Keratinocyte (primary cell): Measurements from ENCODE around the gene RASAL2. TPM values are rescaled to one million over a fixed set of nuclear protein-coding genes. Genes with fewer than 3 reads are reported as not detected.
"Not testable (repeated sequence)": the region's sequence is repeated elsewhere in the genome, so short reads cannot be mapped to it uniquely, and the experiment has no call there.

Experiments
- DNase-seq: peaks from one replicate; pipeline ENCODE4 v3.0.0-alpha.2; 2011; ENCODE audit warnings: low read depth, missing footprints, low spot score
- FAIRE-seq: peaks from 2 replicates; lab custom pipeline; 2011; peaks lifted over from hg19 to GRCh38; lab: Jason Lieb, UNC
- H2AFZ ChIP-seq: 2 replicates; pipeline ENCODE4 v1.6.0; 2012; ENCODE audit warnings: low read length, control low read depth, inconsistent platforms; ENCODE audit not compliant: control insufficient read depth
- H3K27ac ChIP-seq: 2 replicates; pipeline ENCODE4 v1.5.1; 2011; ENCODE audit warnings: low read length; ENCODE audit not compliant: control insufficient read depth, insufficient read depth
- H3K27me3 ChIP-seq: 3 replicates; pipeline ENCODE4 v1.6.0; 2011; ENCODE audit warnings: low read length; ENCODE audit not compliant: control insufficient read depth, insufficient read depth; ENCODE audit errors: extremely low read depth
- H3K36me3 ChIP-seq, 2 experiments: 2 replicates in 1 of 2; 3 replicates in 1 of 2; pipeline ENCODE4 v1.5.1; 2011; ENCODE audit warnings: low read length in 2 of 2, mild to moderate bottlenecking in 1 of 2; ENCODE audit not compliant: control insufficient read depth in 2 of 2, insufficient read depth in 2 of 2; ENCODE audit errors: extremely low read depth in 1 of 2
- H3K4me1 ChIP-seq: 3 replicates; pipeline ENCODE4 v1.5.1; 2011; ENCODE audit warnings: low read length; ENCODE audit not compliant: control insufficient read depth, insufficient read depth; ENCODE audit errors: extremely low read depth
- H3K4me2 ChIP-seq: 3 replicates; pipeline ENCODE4 v1.6.0; 2011; ENCODE audit warnings: low read depth, low read length; ENCODE audit not compliant: control insufficient read depth, insufficient read depth; ENCODE audit errors: extremely low read depth
- H3K4me3 ChIP-seq, 3 experiments: fragments of 200-600 bp in 1 of 3; sonication (generic) in 1 of 3; 2 replicates in 2 of 3; 3 replicates in 1 of 3; pipeline ENCODE4 v1.5.1; 2011 to 2016; ENCODE audit warnings: low read length in 3 of 3, mild to moderate bottlenecking in 3 of 3, control low read depth in 2 of 3, inconsistent platforms in 1 of 3, low read depth in 1 of 3, mixed read lengths in 1 of 3, mixed run types in 1 of 3, moderate library complexity in 1 of 3; ENCODE audit not compliant: control insufficient read depth in 2 of 3, insufficient read depth in 2 of 3; ENCODE audit errors: extremely low read depth in 1 of 3
- H3K79me2 ChIP-seq: 2 replicates; pipeline ENCODE4 v1.6.0; 2012; ENCODE audit warnings: low read length; ENCODE audit not compliant: control insufficient read depth, insufficient read depth
- H3K9ac ChIP-seq: 3 replicates; pipeline ENCODE4 v1.6.0; 2011; ENCODE audit warnings: low read length; ENCODE audit not compliant: control insufficient read depth, insufficient read depth; ENCODE audit errors: extremely low read depth
- H3K9me1 ChIP-seq: 3 replicates; pipeline ENCODE4 v1.6.0; 2011; ENCODE audit warnings: low read length; ENCODE audit not compliant: control insufficient read depth, insufficient read depth; ENCODE audit errors: extremely low read depth
- H3K9me3 ChIP-seq: 2 replicates; pipeline ENCODE4 v1.5.1; 2012; ENCODE audit warnings: low read depth, low read length; ENCODE audit not compliant: control insufficient read depth
- H4K20me1 ChIP-seq: 3 replicates; pipeline ENCODE4 v1.6.0; 2011; ENCODE audit warnings: low read length; ENCODE audit not compliant: control insufficient read depth, insufficient read depth; ENCODE audit errors: extremely low read depth
- CTCF ChIP-seq, 3 experiments: IDR thresholded peaks in 1 of 3; conservative IDR thresholded peaks in 1 of 3; optimal IDR thresholded peaks in 1 of 3; 2 replicates in 2 of 3; 3 replicates in 1 of 3; pipeline versions ENCODE3 to v1.5.1; 2011; ENCODE audit warnings: low read length in 3 of 3, mild to moderate bottlenecking in 3 of 3, moderate library complexity in 2 of 3, control low read depth in 1 of 3, inconsistent platforms in 1 of 3; ENCODE audit not compliant: insufficient read depth in 2 of 3; ENCODE audit errors: extremely low read depth in 1 of 3
- EZH2 ChIP-seq: IDR thresholded peaks from one replicate; pipeline ENCODE4 v1.6.1; 2012; ENCODE audit warnings: inconsistent platforms, mild to moderate bottlenecking, low read length, moderate library complexity
- dilution Hi-C: fragments of 300-500 bp; cut with MboI; formaldehyde crosslinking; loops from one replicate; pipeline ENCODE4 v1.7.0; 2020; ENCODE audit warnings: low sequenced_read_pairs; ENCODE audit not compliant: extremely low pct_ligation_motif_present
- polyA plus RNA-seq, 5 experiments: library from polyadenylated mRNA; depleted of rRNA in 3 of 5; stranded (reverse) in 3 of 5; stranded (forward) in 1 of 5; unstranded in 1 of 5; fragments of >200 nt; gene quantifications; 1 replicate in 1 of 5; 2 replicates in 3 of 5; 3 replicates in 1 of 5; pipeline versions ENCODE4 v1.2.1 to v1.2.3, GENCODE V29; 2011 to 2012; ENCODE audit warnings: missing spikeins in 2 of 5, low read depth in 1 of 5, low replicate concordance in 1 of 5

RASAL2 gene
- polyA plus RNA-seq, 1 donor (not counting 4 experiments of a cell fraction or from before 2014, with no cell fraction given) = 27.2 TPM

DNA sequence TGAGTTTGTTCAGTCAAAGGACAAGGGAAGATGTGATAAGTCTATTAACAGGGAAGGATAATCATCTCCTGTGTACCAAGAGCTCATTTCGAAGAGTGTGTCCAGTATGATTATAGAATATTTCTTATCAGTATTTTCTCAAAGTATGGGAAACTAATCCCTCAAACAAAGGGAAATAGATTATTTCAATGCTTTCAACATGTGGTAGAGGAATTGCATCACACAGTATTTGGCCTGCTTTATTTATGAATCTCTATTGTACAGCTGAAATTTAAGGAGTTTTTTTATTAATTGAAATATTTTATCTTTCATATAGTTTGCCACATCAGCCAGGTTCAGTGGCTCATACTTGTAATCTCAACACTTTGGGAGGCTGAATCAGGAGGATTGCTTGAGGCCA lies 251.9 kb downstream of the RASAL2 start:
- dilution Hi-C loops = no loop called here
- no peak overlapping the region for H2AFZ ChIP-seq
- no peaks in the 10 kb centered on the region for H4K20me1 ChIP-seq
- H3K4me3 ChIP-seq = no peak overlapping the region
- H3K27ac ChIP-seq = no peak overlapping the region
- peaks cover 0 to 2% of the 10 kb centered on the region in 2 experiments for H3K36me3 ChIP-seq
- H3K9ac ChIP-seq = no peak overlapping the region
- no peaks in the 10 kb centered on the region for H3K9me1 ChIP-seq
- peaks cover 43% of the 10 kb centered on the region for H3K79me2 ChIP-seq
- no peak for DNase-seq
- H3K4me1 ChIP-seq = peaks cover 36% of the 10 kb centered on the region
- no peaks in the 10 kb centered on the region for H3K9me3 ChIP-seq
- no peak for TF ChIP-seq EZH2
- no peak for TF ChIP-seq CTCF (optimal IDR thresholded peaks at IDR 0.05 in 1 of 3, IDR thresholded peaks at IDR 0.05 in 1 of 3, conservative IDR thresholded peaks at IDR 0.05 in 1 of 3; ENCODE audit: extremely low read depth in 1 of 3, insufficient read depth in 2 of 3, low read length in 3 of 3)
- FAIRE-seq = no peak
- no peaks in the 10 kb centered on the region for H3K27me3 ChIP-seq
- no peak overlapping the region for H3K4me2 ChIP-seq

GRCh38 chr1:178349801-178350200 lies 255.9 kb downstream of the RASAL2 start:
- dilution Hi-C loops = no loop called here
- Histone ChIP-seq H3K27me3 (no peaks in the 10 kb centered on the region), H3K9me3 (no peaks in the 10 kb centered on the region), H3K4me1 (peaks cover 16% of the 10 kb centered on the region), H3K27ac (no peak overlapping the region), H4K20me1 (no peaks in the 10 kb centered on the region), H2AFZ (no peak overlapping the region), H3K4me3 (no peak overlapping the region), H3K4me2 (no peak overlapping the region), H3K79me2 (peaks cover 35% of the 10 kb centered on the region), H3K9ac (no peak overlapping the region), H3K36me3 (peaks cover 0 to 4% of the 10 kb centered on the region in 2 experiments), H3K9me1 (no peaks in the 10 kb centered on the region)
- TF ChIP-seq EZH2 (no peak), CTCF (optimal IDR thresholded peaks at IDR 0.05 in 1 of 3, IDR thresholded peaks at IDR 0.05 in 1 of 3, conservative IDR thresholded peaks at IDR 0.05 in 1 of 3; ENCODE audit: extremely low read depth in 1 of 3, insufficient read depth in 2 of 3, low read length in 3 of 3) (no peak)
- DNase-seq (no peak), FAIRE-seq (no peak)

- H3K9me1 ChIP-seq, H3K4me2 ChIP-seq, H3K36me3 ChIP-seq, H3K9me3 ChIP-seq, DNase-seq, H3K4me3 ChIP-seq, dilution Hi-C loops, H4K20me1 ChIP-seq, H2AFZ ChIP-seq, FAIRE-seq, H3K27ac ChIP-seq, H3K27me3 ChIP-seq, H3K4me1 ChIP-seq, H3K9ac ChIP-seq: not testable (repeated sequence)
- peaks cover 24% of the 10 kb centered on the region for H3K79me2 ChIP-seq
These were observed 258.0 kb downstream of the RASAL2 start for GRCh38 chr1:178351911-178352310.
